Stimulated activated CD4-positive, alpha-beta T cell treated with anti-CD3 and anti-CD28 coated beads, TNF-alpha, amount 100 ng/mL, for 4 hours (primary cell): ENCODE results near the gene RAET1E.
A peak's percentile ranks its signal among the peaks of the same experiment; 100 is the strongest.
"Not testable (repeated sequence)": the region's sequence is repeated elsewhere in the genome, so short reads cannot be mapped to it uniquely, and the experiment has no call there.

ENCODE experiments used
- DNase-seq, 3 experiments: peaks; one replicate each; pipeline ENCODE4 v3.0.0-alpha.2; 2020; ENCODE audit warnings: low read depth in 3 of 3

Gene RAET1E

DNA sequence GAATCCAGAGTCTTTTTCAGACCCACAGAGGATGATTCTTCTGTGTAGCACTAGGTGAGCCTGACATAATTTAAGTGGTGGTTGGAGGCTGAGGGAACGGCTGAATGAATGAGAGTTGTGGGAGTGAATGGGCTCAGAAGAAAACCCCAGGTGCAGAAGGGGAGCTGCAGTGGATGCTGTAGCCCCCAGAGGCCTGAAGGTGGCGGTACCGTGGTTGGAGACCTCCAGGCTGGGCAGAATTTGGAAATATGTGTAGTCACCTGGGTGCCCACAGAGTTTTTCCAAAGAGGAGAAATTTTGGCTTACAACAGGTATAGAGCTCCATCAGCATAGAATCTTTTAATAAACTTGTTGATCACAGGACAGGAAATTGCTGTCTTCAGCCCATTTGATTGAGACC lies 31.5 kb upstream of the RAET1E start:
- DNase-seq = no peak

DNA sequence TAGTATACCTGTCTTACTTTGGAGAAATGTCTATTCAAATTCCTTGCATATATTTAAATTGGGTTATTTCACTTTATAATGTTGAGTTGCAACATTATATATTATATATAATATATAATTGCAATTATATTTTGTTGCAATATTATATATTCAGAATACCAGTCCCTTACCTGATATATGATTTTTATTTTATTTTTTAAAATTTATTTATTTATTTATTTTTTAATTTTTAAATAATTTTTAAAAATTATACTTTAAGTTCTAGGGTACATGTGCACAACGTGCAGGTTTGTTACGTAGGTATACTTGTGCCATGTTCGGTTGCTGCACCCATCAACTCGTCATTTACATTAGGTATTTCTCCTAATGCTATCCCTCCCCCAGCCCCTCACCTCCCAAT lies 29.1 kb upstream of the RAET1E start:
- DNase-seq = not testable (repeated sequence)

DNA sequence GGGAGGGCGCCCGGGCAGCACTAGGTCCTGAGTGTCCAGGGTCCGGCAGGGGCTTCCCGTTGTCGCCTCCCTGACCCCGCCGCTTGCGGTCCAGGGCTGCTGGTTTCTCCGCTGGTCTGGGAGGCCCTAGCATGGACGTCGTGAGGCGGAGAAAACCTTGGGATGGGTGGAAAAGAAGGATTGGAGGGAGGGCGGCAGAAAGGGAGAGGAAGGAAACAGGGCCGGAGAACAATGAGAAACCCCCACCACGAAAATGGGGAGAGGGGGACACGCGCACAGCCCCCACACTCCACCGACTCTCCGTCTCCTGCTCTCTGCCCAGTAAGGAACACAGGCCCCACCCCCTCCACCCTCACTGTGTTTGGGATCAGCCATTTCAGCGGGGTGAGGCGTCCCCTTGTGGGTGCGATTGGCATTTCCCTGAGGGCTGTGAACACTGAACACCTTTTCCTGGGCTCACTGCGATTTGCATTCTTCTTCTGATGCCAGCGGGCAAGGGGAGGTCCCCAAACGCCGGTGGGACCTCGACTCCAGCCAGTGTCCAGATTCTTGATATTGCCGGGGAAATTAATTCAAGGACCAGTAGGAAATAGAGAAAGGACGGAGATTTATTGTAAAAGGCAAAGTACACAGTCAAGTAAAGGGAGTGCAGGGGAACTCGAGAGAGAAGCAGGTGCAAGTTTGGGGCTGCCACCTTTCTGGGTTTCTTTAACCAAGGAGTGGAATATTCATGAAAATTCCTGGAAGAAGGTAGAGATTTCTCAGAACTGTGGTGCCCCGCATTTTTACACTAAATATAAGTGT lies 28.3 kb upstream of the RAET1E start:
- DNase-seq = peak; percentile 51 to 65 (median 60)

DNA sequence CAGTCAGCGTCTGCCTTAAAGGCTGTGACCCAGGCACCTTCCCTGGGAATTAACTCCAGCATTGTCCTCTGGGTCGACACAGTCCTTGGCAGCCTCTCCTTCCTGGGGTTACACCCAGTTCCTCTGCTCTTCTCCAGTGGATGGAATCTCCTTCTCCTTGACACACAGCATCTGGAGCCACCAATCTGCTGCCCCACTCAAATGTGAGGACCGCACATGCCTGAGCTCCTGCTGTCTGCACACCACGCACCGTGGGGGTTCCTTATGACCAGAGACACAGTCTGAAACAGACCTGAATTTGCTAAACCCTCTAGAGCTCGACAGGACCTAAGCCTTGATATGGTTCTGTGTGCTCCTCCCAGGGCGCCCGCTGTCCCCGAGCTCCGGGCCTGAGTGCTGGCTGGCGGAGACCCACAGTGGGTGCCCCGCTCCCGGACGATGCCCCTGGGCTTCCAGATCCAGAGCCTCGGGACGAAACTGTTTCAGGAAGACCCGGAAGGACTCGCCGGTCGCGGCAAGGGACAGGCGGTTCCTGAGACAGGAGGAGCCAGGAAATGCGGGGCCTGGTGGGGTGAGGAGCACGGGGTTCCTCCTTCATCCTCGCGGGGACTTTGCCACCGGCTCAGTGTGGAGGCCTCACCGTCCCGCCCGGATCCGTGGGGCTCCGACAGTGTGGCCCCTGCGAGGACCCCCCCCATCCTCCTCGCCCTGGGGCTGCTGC lies 27.5 kb upstream of the RAET1E start:
- no peak for DNase-seq

DNA sequence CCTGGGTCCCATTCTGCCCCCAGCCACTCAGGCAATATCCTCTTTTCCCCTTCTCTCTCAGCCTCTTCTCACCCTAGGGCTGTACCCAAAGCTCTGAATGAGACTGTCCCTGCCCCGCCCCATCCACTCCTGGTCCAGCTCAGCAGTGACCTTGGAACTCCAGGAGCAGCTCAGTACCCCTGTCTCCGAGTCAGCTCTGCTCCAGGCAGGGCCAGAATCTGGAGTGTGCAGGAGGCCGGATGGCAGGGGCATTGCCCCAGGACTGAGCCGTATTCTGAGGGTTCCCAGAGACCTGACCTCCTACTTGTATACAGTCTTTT lies 27.0 kb upstream of the RAET1E start:
- DNase-seq = no peak

DNA sequence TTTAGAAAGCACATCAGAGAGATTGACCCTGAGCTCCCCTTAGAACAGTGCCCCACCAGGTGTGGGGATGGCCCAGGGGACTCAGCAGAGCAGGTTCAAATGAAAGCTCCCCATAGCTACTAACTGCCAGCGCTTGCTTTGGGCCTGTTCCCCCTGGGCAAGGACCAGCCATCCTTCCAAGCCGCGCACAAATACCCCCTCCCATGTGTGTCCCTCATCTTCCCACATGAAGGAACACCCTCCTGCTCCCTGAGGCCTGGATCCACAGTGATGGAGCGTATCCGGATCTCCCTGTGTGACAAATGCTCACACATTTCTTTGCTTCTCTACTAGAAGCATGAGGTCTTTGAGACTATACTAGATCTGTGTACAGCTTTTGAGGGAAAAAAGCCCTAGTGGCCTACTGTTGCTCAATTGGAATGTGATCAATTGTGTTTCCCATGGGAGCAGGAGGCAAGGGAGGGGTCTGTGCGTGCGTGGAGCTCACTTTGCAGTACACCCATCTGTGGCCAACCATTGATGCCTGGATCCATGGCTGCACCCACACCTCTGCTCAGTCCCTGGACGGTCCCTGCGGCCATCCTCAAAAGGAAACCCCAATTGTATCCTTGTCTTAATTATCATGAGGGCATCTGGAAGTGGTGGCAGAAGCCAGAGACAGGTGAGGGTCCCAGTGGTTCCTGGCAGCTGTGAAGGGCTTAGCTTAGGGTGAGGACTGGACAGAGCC lies 26.5 kb upstream of the RAET1E start:
- DNase-seq = no peak

DNA sequence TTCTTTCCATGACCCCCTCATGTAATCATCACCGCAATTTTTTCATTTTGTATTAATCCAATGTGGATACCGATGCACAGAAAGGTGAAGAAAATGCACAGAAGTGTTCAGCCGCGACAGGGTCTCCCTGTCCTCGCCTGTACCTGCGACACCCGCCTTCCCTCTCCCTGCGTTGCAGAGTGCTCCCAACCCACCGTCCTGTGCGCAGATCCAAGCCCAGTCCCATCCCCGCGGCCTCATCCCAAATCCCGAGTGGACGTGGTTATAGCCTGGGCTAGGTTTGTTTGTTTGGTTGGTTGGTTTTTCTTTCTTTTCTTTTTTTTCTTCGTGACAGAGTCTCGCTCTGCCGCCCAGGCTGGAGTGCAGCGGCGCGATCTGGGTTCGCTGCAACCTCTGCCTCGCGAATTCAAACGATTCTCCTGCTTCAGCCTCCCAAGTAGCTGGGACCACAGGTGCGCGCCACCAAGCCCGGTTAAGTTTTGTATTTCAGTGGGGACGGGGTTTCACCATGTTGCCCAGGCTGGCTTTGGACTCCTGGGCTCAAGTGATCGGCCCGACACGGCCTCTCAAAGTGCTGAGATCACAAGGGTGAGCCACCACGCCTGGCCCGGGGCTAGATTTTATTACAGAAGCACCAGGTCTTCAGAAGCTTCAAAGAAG lies 25.5 kb upstream of the RAET1E start:
- no peak for DNase-seq

DNA sequence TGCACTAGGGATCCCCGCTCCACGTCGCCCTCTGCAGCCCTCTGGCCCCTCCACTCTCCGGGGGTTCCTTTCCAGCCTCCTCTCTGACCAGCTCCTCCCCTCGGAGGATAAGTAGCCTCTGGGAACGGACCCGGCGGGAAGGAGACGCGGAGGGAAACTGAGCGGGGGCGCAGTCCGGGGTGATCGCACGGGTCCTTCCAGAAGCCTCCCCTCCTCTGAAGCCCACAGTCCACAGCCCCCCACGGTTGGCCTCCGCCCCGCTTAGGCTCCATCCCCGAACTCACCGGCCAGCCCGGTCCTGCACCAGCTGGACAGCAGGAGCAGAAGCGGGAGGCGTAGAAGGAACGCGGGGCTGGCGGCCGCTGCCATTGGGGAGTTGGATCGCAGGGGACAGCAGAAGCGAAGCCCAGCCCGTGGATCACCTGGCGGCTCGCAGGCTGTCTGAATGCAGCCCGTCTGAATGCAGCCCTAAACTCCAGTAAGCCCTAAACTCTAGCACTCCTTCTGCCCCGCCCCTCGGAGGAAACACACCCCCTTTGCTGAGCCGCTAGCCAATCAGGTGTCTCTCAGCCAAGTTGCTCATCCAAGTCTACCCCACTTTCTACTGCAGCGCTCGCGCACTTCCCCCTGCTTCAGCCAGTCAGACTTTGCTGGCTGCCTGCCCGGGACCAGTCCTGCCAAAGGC lies 24.9 kb upstream of the RAET1E start, which contains the start of gene RAET1G:
RAET1G (minus strand) TSS at position 480 of the 685 bp plus-strand sequence; CDS start at position 369, 111 bp downstream.
- peak; percentile 62 to 76 (median 75) for DNase-seq

DNA sequence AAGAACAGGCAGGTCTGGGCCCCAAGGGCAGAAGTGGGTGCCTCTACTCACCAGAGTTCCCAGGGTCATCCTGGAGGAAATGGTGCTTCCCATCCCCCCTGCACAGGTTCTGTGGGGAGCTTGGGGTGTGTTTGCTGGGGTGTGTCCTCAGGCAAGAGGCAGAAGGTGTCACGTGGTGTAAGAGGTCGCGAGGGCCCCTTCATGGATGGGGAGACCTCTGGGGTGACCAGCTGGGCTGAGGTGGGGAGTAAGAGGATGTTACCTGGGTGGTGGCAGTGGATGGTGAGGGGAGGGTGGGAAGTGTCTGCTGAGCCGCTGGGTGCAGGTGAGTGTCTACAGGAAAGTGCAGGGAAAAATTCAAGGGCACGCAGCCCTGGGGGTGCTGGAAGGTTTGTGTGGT lies 24.2 kb upstream of the RAET1E start:
- DNase-seq = not testable (repeated sequence)

DNA sequence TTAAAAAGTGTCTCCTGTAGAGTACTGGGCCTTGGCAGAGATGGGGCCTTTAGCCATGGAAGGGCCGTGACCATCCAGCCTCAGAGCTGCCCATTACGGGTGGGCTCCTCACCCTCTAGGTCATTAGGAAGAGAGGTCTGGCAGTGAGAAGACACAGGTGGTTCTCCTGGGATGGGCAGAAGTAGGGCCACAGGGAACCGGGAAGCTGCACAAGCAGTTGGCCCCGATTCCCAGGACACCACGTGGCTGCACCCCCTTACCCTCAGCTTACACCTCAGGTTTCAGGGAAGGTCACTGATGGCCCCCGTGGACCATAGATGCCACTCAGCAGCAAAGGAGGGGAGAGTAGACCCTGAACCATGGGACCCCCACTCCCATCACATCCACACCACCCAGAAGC lies 23.4 kb upstream of the RAET1E start:
- no peak for DNase-seq

DNA sequence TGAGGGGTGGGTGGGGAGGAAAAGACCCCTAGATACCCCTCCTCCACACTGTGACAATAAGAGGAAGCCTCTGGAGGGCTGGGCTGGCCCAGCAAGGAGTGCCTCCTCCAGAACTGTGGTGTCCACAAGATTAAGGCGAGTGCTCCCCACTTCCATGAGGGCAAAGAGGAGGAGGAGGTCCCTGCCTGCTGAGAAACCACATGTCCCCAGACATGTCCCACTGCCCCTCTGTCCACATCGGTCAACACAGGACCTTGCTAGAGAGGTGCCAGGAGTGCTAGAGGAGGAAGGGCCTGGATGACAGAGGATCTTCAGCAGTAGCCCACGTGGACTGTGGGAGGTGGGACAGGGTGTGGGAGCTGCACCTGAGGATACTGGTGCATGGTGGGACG lies 21.9 kb upstream of the RAET1E start:
- no peak for DNase-seq

DNA sequence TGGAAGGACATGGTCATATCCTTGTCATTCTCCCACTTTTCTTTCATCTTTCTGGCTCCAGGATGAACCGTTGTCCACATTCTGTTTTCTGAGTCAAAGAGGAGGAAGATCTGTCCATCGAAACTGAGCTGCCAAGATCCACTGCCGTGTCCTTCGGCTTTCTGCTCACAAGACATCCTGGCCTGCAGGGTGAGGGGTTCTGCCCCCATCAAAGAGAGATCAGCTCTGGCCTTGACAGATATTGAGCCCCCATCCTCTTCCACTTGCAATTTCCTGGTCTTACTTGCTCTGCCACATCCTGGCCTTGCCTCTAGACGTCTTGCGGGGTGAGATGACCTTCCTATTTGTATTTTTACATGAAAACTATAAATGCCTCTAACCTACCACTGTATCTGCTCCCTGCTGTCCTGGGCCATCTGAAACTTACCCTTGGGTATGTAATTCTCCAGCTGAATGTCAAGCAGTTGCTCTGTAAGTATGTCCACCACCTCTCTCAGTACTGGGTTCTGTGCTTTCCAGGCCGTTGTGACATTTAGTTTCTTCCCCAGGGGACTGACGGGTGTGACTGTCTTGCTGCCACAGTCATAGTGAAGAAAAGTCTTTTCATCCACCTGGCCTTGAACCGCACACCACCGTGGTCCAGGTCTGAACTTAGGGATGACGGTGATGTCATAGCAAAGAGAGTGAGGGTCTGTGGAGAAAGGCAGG lies 21.4 kb upstream of the RAET1E start:
- DNase-seq = not testable (repeated sequence)

DNA sequence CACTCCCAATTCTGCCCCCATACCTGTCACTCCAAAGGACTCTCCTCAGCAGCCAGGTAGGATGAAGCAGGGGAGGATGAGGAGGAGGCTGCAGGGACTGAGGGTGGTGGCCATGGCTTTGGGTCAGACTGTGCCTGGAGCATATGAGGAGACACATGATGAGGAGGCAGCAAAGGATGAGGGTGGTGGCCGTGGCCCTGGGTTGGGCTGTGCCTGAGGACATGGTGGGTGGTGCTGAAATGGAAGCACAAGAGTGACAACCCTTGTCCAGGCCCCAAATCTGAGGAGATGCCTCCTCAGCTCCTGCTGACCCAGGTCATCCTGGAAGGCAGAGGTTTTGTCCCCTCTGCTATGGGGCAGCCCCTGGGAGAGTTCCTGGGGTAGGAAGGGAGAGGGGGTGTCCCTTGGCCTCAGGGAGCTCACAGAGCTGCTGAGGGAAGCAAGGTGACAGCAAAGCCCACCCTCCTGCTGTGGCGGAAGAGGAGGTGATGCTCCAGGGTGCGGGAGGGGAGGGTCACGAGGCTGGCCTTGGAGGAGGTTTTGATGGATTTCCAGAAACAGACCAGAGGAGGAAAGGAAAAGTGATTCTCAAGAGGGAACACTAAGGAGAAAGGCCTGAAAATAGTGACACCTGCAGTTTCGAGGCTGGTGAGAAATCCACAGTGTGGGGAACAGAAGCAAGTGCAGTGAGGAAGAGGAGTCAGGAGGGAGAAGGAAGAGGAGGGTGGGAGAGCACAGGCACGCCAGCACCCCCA lies 20.4 kb upstream of the RAET1E start:
- no peak for DNase-seq

DNA sequence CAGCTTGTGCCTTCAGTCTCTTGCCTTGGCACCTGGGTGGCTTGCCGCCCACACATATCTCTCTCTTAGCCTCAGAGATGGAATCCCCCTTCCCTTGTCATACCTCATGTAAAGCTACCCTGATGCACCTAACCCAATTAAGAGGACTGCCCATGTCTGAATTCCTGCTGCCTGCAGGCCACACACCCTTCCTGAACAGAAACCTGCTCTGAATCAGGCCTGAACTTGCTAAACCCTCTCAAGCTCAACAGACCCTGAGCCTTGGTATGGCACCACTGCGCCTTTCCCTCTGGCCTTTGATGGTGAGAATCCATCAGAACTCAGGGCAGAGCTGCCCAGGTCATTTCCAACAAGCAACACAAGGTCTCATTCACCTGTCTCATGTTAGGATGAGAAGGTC lies 19.8 kb upstream of the RAET1E start:
- DNase-seq = no peak

DNA sequence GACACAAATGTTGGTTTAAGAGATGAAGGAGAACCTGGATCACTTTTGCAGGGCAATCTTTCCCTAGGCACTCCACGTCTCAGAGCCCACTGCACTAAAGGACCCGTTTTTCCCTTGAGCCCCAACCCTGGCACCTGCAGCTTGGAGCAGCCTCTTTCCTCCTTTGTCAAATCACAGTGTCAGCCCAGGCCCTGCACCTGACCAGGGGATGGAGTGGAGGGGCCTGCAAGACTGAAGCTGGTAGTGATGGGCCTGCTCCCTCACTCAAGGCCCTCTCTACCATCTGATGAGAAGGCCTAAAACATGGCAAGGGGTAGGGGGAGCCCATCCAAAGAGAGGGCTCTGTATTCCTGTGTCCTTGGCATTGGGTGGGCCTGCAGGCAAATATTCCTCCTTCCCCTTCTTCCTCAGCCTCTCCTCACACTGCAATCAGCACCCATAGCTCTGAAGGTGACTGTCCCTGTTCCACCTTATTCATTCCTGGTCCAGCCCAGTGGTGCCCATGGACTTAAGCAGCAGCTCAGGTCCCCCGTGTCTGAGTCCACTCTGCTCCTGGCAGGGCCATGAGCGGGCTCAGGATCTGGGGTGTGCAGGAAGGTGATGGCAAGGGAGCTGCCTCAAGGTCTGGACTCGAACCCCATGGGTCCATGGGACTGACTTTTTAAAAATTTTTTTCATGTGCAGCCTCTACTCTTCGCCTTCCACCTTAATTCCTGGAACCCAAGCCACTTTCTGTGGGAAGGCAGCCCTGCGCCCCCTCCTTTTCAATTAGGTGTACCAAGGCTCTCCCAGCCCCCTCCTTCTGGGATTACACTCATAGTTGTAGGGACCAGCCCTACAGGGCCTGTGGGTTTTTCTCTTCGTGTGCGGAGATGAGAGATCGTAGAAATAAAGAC lies 18.3 kb upstream of the RAET1E start:
- DNase-seq = no peak

DNA sequence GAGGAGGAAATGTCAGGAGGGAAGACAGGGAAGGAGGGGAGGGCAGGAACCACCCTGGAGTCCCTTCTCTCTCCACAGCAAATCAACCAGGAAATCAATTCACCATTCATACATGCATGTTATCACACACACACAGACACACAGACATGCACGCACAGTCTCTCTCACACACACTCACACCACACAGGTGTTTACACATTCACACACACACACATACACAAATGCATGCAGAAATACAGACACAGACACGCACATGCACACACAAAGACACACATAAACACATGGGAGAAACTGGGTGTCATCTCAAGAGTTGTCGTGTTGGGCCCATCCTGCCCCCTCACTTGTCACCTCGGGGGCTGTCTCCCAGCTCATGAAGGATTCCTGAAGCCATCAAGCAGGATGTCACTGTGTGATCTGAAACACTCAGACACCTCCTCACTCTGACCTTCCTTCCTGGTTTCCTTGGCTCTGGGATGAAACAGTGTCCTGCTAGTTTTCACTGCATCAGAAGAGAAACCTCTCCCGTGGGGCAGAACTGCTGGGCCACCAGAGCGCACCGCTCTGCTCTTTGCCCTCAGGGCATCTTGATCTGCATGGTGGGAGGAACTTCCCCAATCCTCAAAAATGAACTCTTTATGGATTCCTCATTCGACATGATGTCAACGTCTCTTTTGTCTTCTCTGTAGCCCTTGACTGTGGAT lies 15.8 kb upstream of the RAET1E start:
- DNase-seq = no peak

DNA sequence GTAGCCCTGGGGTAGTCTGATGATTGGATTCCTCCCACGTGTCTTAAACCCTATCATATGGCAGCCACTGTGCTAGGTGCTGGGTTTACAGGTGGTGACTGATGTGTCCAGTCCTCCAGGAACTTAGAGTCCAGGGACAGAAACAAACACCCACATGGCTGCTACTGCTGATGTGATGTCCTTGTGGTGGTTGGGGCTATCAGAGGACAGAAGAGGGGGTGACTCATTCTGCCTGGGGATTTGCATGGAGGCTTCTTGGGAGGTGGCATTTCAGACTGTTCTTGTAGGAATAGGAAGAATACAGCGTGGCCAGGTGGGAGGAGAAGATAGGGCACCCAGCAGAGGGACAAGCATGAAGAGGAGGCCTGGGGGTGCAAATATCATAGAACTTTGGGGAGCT lies 15.2 kb upstream of the RAET1E start:
- DNase-seq = no peak

DNA sequence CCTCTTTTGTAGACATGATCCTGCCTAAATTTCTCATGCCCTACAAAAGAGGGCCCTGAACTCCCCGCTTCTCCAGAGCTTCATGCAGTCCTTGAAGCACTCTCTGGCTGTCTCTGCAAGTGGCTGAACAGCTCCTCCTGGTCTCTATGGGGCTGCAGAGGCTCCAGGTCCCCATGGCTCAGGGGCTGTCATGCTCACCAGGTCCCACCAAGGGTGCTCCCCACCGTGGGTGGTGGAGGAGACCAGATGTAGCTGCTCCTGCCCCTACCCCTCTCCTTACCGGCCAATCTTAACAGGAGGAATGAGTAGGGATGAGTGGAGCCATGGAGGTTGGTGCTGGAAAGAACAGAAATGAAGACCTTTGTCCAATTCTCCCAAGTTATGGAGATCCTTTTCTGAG lies 14.8 kb upstream of the RAET1E start:
- DNase-seq = not testable (repeated sequence)
